Stimulated activated CD8-positive, alpha-beta memory T cell treated with anti-CD3 and anti-CD28 coated beads, Interleukin-15, amount 100 ng/mL, for 24 hours (primary cell): Measurements from ENCODE around the gene VWA3A.
"Not testable (repeated sequence)": the region's sequence is repeated elsewhere in the genome, so short reads cannot be mapped to it uniquely, and the experiment has no call there.

ENCODE experiments used
- DNase-seq: peaks from one replicate; pipeline ENCODE4 v3.0.0-alpha.2; 2020; ENCODE audit warnings: low read depth

VWA3A gene

GRCh38 chr16:22183901-22184614 is 91.7 kb downstream of the VWA3A start:
- no peak for DNase-seq

- no peak for DNase-seq
Observed at GRCh38 chr16:22184615-22184968, 92.3 kb downstream of the VWA3A start.

GRCh38 chr16:22186517-22186916 is 94.2 kb downstream of the VWA3A start:
- no peak for DNase-seq

- DNase-seq, result no peak
Observed at GRCh38 chr16:22188267-22188594, 95.9 kb downstream of the VWA3A start.

GRCh38 chr16:22188595-22189442 is 96.5 kb downstream of the VWA3A start:
- peak; percentile 21 for DNase-seq

GRCh38 chr16:22189473-22190080 is 97.2 kb downstream of the VWA3A start:
- DNase-seq, result no peak

- DNase-seq, result peak; percentile 98
Observed at GRCh38 chr16:22190081-22190775, 97.9 kb downstream of the VWA3A start.

- peak; percentile 92 for DNase-seq
Observed at GRCh38 chr16:22190776-22191531, 98.6 kb downstream of the VWA3A start.

GRCh38 chr16:22191532-22192260 is 99.4 kb downstream of the VWA3A start:
- no peak for DNase-seq

- peak; percentile 27 for DNase-seq
Observed at GRCh38 chr16:22192261-22193062, 100.1 kb downstream of the VWA3A start.

- DNase-seq, result no peak
Observed at GRCh38 chr16:22193063-22193411, 100.7 kb downstream of the VWA3A start.

GRCh38 chr16:22194707-22195444 is 102.5 kb downstream of the VWA3A start:
- DNase-seq, result no peak

- no peak for DNase-seq
Observed at GRCh38 chr16:22195445-22195694, 103.0 kb downstream of the VWA3A start.

GRCh38 chr16:22195695-22196558 is 103.6 kb downstream of the VWA3A start:
- DNase-seq, result peak; percentile 96

GRCh38 chr16:22196559-22197168 is 104.3 kb downstream of the VWA3A start:
- not testable (repeated sequence) for DNase-seq

- no peak for DNase-seq
Observed at GRCh38 chr16:22198547-22199293, 106.4 kb downstream of the VWA3A start.

GRCh38 chr16:22202261-22202637 is 109.9 kb downstream of the VWA3A start:
- DNase-seq, result no peak

GRCh38 chr16:22203091-22203490 is 110.8 kb downstream of the VWA3A start:
- DNase-seq, result no peak
